Right renal pelvis (tissue), 4 donors: ENCODE data around the gene SDK1. TPM values are rescaled to one million over a fixed set of nuclear protein-coding genes. Genes with fewer than 3 reads are reported as not detected.
"Not testable (repeated sequence)": the region's sequence is repeated elsewhere in the genome, so short reads cannot be mapped to it uniquely, and the experiment has no call there.

Experiments
- DNase-seq, 4 donors: peaks; one replicate each; pipeline ENCODE4 v3.0.0-alpha.2; 2013; ENCODE audit warnings: low read depth in 4 of 4, low spot score in 3 of 4, missing footprints in 1 of 4
- polyA plus RNA-seq, 4 donors: library from polyadenylated mRNA; unstranded; fragments of 120-200 nt; gene quantifications; one replicate each; pipeline ENCODE4 v1.2.1, GENCODE V29; 2013; ENCODE audit not compliant: insufficient read length in 4 of 4

SDK1 gene
- polyA plus RNA-seq, 4 donors, result 6.8 to 8.2 (median 6.9) TPM

DNA sequence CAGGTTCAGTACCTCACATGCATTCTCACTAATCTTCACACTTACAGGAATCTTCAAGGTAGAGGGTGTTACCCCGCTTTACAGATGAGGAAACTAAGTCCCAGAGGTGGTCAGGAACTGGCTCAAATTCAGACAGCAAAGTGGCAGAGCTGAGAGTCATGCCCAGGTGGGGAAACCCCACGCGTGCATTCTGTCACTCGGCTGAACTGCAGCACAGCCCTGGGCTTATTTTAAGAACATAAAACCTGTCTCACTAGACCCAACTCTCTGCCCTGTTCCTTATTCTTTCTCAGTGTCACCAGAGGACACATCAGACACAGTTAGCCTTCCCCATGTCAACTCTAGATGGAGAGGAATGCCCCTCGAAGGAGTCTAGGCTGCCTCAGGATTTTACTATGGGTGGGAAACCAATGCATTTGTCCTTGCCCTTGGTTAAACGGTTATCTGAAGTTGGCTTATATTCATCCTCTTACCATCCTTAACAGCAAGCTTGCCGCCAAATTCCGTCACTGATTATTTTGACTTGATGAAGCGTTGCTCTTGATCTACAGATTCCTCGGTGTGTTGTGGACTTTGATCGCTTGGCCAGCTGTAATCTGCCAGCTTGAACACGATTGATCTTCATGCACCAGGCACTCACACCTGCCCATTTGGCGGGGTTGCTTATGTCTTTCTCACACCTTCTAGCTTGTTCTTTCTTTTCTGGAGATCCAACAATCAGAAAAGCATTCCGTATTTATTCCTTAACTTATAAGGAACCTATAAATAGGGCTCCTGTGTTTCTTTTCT lies 627.9 kb downstream of the SDK1 start:
- no peak for DNase-seq

DNA sequence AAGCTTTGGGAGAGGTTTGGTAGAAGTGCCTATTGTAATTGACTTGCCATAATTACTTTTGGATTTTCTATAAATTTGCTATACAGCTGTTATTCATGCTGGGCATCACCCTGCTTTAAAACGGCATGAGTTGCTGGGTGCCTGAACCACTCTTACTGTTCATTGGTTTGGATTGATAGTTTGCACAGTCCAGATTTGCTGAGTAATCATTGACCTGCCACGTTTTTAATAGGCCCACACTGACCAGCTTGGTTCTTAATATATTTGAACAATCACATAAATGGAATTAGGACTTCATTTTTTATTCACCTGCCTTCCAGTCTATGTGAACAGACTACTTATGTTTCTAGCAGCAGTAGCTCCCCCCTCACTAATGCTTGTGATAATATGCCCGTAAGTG lies 630.8 kb downstream of the SDK1 start:
- no peak for DNase-seq

DNA sequence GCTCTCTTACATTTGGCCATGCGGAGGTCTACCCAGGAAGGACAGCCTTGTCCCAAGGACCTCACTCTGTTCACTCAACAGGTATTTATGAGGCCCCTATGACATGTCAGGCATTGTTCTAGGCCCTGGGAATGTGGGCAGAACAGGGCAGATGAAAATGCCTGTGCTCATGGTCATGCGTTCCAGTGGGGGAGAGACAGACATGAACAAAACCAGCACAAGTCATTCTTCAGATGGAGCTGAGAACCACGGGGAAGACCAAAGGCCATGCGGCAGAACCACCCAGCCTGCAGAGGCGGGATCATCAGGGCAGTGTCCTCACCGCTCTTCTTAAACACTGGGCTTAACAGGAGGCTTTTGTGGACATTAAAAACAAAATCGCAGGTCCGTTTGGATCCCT lies 636.1 kb downstream of the SDK1 start:
- DNase-seq, result no peak

DNA sequence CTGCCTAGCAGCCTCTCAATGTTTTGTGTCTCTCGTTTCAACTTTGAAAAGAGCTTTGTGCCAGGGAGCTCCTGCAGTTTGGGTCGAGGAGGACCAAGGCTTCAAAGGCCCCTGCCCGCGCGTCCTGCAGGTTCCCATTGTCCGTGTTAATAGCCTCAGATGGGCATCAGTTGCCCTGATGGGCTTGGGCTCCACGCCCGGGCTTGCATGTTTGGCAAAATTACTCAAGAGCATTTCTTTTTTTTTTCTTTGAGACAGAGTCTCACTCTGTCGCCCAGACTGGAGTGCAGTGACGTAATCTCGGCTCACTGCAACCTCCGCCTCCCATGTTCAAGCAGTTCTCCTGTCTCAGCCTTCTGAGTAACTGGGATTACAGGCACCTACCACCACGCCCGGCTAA lies 636.6 kb downstream of the SDK1 start:
- DNase-seq, result no peak

DNA sequence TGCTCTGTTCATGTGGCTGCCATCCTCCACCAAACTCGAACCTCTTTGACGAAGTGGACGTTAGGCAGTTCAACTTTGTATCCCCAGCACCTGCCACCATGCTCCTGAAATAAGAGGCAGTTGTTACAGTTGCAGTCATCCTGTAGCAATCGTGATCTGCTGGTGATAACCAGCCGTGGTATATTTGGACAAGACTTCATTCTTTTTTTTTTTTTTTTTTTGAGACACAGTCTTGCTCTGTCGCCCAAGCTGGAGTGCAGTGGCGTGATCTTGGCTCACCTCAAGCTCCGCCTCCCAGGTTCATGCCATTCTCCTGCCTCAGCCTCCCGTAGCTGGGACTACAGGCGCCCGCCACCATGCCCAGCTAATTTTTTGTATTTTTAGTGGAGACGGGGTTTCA lies 640.7 kb downstream of the SDK1 start:
- DNase-seq, result not testable (repeated sequence)

DNA sequence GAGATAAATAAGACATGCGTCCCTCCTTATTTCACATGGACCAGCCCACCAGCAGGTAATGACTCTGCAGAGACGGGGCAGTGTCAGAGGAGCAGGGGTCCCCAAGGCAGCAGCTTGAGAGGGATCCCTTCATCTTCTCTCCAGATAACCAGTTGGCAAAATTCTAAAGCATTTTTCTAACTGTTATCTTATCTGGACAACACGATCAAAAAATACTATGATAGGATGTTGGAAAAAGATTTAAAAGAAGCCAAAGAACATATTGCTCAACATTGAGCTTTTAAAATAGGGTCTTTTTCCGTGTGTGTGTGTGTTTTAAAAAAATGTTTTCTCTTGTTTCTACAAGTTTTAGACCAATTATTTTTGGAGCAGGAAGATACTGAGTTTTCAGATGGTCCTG lies 641.2 kb downstream of the SDK1 start:
- no peak for DNase-seq

DNA sequence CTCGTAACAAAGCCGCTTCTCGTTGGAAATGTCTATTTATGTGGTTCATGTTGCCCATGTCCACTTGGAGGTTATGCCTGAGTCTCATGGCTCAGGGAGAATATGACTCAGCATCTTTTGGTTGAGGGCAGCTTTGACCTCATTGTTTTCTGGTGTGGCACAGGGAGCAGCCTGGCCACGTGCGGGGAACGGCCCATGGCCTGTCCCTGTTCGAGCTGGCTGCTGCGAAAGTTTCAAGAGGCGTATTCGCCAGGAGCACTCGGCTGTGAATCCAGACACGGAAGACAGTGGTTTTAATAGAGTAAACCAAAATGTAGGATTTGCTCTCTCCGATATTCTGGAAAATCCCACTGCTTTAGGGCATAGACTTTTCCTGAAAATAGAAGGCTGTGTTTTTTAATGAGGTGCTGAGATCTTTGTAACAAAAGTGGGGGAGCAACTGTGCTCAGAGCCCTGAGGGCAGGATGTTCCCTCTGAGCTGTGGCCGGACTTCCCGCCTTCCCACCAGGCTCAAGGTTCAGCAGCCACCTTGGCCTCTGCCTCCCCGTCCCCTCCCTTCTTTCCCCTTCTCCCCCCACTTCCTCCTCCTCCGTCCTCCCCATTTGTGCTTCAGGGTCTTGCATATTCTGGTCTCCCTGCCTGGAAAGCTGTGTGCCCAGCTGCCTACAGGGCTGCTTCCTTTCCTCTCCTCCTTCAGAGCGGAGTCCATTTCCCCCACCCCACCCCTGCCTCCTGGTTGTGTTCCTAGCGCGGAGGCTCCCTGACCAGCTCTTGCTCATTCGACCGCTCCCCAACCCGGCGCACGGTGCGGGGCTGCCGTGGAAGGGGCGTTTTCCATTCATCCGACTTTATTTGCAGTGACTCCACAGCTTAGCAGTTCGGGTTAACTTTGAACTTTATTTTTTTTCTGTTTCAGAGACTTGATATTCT lies 642.0 kb downstream of the SDK1 start:
- no peak for DNase-seq

DNA sequence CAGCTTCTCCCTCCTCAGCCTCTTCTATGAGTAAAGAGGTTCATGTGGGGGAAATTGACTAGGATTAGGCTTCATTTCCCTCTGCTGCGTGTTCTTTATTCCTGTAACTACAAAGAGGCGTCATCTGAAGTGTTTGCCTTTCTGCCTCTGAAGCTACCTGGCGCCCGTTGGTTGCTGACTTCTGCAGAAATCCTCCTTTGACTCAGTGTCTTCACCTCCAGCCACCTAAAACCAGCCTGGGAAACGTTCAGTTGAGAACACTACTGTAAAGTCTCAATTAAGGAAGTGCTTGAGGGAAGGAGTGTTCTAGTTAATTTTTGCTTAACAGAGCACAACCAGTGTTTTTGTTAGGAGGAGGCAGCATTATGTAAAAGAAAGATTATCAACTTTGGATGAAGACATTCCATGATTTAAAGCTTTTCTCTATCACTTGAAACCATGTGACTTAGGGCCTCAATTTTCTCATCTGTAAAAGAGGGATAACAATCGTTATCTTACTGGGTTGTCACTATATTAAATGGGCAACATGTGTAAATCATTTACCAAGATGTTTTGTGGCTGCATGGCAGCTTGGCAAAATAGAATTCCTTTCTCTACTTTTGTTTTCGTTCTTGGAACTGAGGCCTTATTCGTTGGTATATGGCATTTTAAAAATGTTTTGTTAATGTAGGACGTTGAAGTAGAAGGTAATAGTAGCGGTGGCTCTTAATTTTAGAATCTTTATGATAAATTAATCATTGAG lies 642.9 kb downstream of the SDK1 start:
- no peak for DNase-seq

DNA sequence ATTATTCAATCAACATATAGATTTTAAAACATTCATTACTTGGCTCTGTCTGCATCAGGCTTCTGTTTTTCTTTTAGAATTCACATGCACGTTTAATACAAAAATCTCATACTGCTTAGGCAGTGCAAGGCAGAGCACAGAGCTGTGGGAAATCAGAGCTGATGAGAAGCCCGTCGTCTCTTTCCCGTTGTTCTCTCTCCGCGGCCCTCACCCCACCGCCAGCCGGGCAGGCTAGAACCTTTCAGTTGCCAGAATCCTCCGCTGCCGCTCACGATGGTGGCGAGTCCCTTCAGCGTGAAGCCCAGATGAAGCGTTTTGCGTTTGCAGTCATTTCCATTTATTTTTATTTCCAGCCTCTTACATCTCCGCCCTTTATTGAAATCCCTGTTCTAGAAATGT lies 648.2 kb downstream of the SDK1 start:
- DNase-seq, result no peak

DNA sequence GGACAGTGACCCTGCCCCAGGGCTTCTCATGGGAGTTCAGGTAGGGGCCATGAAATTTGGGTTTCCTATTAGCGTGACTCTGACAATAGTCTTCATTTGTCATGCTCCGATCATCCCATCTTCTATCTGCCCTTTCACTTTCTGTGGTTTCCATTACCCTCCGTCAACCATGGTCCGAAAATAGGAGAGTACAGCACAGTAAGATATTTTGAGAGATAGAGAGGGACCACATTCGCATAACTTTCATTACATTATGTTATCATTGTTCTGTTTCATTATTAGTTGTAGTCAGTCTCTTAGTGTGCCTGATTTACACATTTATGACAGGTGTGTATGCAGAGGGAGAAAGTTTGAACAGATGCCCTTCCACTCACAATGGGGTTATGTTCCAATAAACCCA lies 649.2 kb downstream of the SDK1 start:
- DNase-seq, result no peak

DNA sequence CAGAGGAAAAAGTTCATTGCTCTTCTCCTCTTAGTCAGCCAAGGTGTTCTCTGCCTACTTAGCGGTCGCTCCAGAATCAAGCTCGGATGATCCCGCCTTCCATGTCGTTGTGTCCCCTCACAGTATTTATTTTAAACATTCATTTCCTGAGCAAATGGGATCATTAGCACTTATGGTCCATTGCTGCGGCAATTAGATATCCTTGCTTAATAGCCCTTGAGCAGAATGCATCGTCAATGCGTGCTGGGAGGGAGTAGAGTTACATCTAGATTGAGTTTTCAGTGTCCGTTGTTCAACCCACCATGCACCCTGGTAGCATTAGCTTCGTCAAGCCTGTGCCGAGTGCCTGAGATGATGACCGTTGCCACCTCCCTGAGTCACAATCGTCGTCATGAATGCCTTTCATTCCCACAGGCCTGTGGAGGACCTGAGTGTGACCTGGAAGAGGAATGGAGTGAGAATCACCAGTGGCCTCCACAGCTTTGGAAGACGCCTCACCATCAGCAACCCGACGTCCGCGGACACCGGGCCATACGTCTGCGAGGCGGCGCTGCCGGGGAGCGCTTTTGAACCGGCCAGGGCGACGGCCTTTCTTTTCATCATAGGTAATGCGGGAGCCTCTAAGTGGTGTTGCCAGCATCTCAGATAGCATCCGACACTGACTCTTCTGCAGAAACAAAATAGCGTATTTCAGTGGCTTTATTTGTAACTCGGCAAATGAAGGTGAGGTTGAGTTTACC lies 650.4 kb downstream of the SDK1 start:
- DNase-seq, result no peak

DNA sequence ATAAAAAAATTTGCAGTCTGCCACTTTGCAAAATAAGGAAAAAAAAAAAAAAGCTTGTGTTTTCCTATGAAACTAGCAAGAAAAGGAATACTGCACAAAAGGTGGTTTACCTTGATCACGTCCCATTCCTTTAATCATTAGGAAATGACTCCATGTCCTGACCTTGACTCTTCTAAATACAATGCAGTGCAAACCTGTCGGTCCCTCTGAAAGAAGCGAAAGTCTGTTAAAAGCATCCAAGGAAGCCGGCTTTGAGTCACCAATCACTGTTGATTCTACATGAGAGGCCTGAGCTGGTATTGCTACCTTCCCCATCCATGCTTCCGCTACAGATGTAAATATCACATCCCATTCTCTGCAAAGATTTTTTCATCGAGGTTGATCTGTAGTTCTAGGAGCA lies 652.1 kb downstream of the SDK1 start:
- no peak for DNase-seq

DNA sequence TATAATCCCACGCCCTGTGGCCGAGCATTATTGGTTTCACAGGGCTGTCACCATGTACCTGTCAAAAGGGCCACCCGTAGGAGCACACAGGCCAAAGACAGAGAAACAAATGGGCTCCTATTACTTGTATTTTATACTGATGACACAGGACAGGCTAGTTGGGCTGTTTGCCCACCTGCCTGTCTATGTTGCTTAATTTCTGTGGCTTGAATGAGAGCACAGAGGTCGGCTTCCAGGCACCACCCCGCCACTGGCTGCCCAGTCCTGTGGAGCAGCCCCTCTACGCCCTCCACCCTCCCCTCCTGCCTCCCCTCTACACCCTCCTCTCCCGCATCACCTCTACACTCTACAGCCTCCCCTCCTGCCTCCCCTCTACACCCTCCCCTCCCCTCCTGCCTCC lies 652.9 kb downstream of the SDK1 start:
- DNase-seq, result no peak

DNA sequence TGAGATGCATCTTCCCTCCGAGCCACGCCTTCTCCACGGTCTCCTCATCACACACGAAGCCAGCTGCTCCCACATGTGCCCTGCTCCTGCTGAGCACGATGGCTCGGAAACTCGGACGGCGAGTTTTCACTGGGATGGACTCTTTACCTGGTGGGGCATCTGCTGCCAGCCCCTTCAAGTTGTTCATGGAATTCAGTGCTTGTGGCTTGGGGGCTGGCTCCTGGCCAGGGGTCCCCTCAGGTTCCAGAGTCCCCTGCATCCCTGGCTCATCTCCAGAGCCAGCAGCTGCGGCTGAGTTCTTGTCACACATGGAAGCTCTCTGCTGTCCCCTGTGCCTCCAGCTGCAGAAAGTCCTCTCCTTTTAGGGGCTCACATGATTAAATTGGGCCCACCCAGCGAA lies 654.0 kb downstream of the SDK1 start:
- DNase-seq, result no peak

DNA sequence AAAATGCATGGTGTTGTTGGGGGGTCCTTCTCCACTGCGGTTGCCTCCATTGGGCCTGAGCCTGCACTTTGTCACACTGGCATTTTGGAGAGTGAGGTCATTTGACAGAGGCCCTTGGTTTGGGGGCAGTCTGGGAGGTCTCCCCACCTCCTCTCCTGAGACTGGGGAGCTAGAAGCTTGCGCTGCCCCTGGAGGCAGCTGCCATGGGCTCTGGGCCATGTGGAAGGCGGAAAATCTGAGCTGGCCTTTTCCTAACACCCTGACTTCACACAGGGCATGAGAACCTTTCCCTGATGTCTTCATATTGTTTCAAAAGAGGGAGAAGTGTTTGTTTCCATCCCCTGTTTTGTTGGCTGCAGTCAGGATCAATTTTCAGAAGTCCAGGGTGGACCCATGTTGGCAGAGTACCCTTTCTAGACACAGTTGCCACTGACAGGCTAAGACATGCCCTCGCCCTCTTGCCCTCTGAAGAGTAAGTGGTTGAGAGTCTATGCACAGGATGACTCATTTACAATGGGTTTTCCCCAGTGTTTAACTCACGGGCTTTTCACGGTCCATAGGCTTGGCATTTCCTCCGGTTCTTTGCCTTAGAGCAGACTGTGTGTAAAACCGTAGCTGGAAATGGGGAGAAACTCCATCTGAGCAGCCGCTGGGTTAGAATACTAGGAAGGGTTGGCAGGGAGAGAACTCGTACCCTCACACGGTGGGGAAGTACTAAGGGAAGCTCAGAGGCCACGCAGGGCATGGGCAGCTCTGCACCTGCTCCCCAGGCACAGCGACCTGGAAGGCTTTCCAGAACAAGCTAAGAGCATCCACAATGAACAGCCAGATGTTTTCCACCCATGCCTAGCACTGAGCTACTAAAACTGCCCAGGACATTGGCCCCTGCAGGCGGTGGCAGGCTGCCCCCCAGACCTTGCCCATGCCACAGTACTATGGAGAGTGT lies 655.0 kb downstream of the SDK1 start:
- peak in 1 of 4 donors; percentile 49 for DNase-seq

DNA sequence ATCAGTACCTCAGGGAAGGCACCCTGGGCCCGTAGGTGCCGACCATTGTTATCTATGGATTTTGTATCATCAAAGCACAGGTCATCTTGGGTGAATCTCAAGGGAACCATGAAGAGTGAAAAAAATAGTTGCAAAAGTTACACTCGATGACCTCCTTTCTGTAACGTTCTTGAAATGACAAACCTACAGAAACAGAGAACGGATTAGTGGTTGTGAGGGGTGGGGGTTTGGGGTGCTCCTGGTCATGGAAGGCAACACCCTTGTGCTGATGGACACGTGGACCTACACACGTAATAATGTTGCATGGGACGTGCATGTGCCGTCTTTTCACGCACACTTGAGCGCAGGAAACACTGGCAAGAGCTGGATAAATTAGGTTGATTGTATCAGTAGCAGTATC lies 655.9 kb downstream of the SDK1 start:
- DNase-seq, result no peak

DNA sequence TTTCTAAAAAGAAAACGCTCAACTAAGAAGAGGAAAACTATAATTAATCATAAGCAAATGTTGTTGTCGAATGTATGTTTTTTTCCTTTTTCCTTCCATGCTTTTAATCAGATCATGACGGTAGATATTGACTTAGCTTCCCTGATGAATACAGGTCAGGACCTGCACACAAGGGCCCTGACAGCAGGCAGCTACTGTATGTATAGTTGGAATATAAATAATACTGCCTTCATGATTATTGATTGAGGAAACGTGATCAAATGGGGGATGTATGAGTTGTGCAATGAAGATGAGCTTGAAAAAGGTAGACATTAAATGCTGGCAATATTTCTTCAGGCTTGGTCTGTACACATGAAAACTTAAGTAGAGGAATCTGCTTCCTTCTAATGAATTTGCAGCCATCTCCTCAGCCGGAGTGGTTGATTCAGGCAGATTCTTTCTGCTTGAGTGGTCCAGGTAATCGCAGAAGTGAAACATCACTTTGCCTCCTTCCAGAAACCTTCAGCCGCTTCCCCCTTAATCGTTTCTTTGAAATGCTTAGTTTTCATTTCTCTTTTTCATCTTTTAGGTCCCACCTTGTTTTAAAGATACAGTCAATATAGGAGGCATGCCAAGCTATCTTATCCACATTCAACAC lies 656.5 kb downstream of the SDK1 start:
- no peak for DNase-seq

DNA sequence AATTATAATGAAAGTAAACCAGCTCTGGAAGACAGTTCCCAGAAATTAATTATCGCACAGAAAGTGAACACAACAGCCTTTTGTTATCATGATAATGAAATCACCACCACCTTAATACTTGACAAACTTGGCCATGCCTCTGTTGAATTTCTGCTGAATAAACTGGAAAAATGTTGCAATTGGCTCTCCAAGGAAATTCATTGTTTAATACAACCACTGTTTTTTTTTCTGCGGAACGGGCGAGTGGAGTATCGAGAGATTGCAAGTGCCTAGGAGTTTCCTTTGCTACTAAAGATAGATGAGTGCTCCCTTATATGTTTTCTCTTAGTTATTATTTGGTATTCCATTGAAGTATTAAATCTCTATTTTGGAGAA lies 657.0 kb downstream of the SDK1 start:
- DNase-seq, result no peak

DNA sequence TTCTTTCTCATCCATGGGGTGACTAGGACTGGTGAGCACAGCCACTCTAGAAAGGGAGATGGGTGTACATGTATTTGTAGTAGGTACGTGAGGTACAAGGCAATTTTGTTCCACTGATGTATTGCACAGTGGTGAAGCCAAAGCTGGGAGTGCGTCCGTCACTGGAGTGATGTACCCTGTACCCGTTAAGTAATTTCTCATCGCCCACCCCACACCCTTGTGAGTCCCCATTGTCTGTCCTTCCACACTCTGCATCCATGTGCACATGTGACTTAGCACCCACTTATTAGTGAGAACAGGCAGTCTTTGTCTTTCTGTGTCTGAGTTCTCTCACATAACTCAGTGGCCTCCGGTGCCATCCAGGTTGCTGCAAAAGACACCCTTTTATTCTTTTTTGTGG lies 658.3 kb downstream of the SDK1 start:
- no peak for DNase-seq
